ENCODE results near the gene TTLL8. TPM values are rescaled to one million over a fixed set of nuclear protein-coding genes. Genes with fewer than 3 reads are reported as not detected.

TTLL8 gene
- polyA plus RNA-seq, 1 experiment = not detected

- ChIA-PET POLR2A (no interaction called here), CTCF (no interaction called here)
- no peak for DNase-seq (ENCODE audit: low read depth, low spot score)
Measured at GRCh38 chr22:50074056-50074455, 16.0 kb upstream of the TTLL8 start.

DNA sequence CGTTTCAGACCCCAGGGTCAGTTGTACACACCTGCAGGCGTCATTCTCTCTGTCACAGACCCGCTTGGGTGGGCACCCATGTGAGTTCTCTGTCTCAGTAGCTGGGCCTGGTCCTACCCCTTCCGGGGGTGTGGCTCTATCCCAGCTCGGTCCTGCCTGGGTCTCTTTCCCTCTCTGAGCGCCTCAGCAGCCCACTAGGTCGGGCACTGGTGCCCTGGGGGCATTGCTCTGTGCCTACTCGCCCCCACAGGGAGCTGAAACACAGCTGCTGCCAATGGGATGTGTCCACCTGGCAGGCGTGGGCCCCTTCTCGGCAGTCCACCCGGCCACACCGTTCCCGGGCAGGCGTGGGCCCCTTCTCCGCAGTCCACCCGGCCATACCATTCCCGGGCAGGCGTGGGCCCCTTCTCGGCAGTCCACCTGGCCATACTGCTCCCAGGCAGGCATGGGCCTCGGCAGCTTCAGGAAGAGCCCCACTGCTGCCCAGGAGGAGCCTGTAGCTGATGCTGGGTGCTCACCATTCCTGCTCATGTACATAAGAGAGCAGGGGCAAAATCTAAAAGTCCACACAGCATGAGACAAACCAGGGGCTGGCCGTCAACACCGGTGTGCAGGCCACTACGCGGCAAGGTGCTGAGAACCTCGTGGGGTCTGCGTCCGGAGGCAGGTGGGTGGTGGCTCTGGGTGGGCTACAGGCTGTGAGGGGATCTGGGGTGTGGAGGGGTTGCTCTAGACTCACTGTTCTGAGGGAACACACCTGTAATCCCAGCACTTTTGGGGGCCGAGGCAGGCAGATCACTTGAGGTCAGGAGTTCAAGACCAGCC lies 14.8 kb upstream of the TTLL8 start:
- ChIA-PET POLR2A (no interaction called here), CTCF (no interaction called here)
- H3K27me3 ChIP-seq (ENCODE audit: control insufficient read depth, insufficient read depth, low read length) = no peaks in the 10 kb centered on the region
- H3K27ac ChIP-seq (ENCODE audit: low read depth, low read length) = no peak overlapping the region
- DNase-seq (ENCODE audit: low read depth, low spot score) = no peak
- no peak for TF ChIP-seq CTCF (IDR thresholded peaks at IDR 0.05; ENCODE audit: low read depth, low read length)
- no peak overlapping the region for H3K4me3 ChIP-seq (ENCODE audit: low read depth, low read length)
- no peaks in the 10 kb centered on the region; the same call in 1 of the 2 replicates for H3K9me3 ChIP-seq (ENCODE audit: control insufficient read depth, insufficient read depth, low read length)

More at GRCh38 chr22:50074056-50074455, 16.0 kb upstream of the TTLL8 start:
- Histone ChIP-seq H3K27me3 (ENCODE audit: control insufficient read depth, insufficient read depth, low read length) (no peaks in the 10 kb centered on the region), H3K9me3 (ENCODE audit: control insufficient read depth, insufficient read depth, low read length) (no peaks in the 10 kb centered on the region; the same call in 1 of the 2 replicates), H3K27ac (ENCODE audit: low read depth, low read length) (no peak overlapping the region), H3K4me3 (ENCODE audit: low read depth, low read length) (no peak overlapping the region)
- no peak for TF ChIP-seq CTCF (IDR thresholded peaks at IDR 0.05; ENCODE audit: low read depth, low read length)

DNA sequence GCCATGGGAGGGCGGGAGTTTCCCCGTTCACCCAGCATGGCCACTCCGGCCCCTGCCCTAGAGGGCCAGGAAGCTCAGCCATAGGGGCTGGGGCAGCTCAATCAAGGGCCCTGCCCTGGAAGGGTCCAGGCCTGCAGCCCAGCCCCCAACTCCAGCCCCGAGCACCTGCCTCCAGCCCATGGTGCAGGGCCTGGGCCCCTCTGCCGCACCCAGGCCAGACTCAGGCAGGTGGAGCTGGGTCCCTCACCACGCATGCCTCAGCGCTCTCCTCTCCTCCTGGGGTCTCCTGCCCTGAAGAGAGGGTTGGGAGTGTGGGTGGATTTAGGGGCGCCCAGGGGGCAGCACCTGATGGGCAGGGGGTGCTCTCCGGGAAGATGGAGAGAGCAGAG lies 14.1 kb upstream of the TTLL8 start:
- Histone ChIP-seq H3K4me3 (ENCODE audit: low read depth, low read length) (no peak overlapping the region), H3K27ac (ENCODE audit: low read depth, low read length) (no peak overlapping the region), H3K27me3 (ENCODE audit: control insufficient read depth, insufficient read depth, low read length) (no peaks in the 10 kb centered on the region), H3K9me3 (ENCODE audit: control insufficient read depth, insufficient read depth, low read length) (no peaks in the 10 kb centered on the region; the same call in 1 of the 2 replicates)
- no peak for DNase-seq (ENCODE audit: low read depth, low spot score)
- ChIA-PET CTCF (no interaction called here), POLR2A (no interaction called here)
- no peak for TF ChIP-seq CTCF (IDR thresholded peaks at IDR 0.05; ENCODE audit: low read depth, low read length)

DNA sequence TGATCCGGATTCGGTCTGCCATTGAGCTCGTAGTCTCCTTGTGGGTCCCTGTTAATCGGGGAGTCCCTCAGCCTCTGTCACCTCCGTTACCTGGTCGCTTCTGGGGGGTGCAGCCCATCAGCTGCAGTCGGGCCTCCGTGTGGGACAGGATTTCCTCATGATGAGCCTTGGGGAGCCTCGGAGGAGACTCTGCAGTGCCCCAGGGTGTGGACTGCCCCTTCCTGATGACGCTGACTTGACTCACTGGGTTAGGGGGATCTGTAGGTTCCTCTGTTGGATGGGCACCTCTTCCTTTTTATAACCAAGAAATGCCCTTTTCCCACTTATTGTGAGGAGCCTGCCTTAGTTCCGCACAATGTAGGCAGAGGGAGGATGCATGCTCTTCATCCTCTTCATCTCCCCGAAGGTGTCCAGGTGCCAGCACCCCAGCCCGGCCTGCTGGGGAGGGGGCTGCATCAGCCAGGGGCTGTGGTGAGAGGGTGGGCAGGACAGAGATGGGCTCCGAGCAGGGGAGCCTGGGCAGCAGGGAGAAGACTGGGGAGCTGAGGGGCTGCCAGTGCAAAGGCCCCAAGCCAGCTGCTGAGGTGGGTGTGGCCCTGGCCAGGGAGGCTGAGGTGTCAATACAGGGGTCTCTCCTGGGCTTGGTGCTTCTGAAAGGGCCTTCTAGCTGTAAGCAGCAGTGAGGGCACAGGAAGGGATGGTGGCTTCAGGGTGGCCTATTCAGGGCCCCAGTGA lies 13.5 kb upstream of the TTLL8 start:
- POLR2A ChIA-PET = no interaction called here
- TF ChIP-seq CTCF (IDR thresholded peaks at IDR 0.05; ENCODE audit: low read depth, low read length) = no peak
- DNase-seq (ENCODE audit: low read depth, low spot score) = no peak
- CTCF ChIA-PET = no interaction called here
- H3K9me3 ChIP-seq (ENCODE audit: control insufficient read depth, insufficient read depth, low read length) = no peaks in the 10 kb centered on the region
- no peaks in the 10 kb centered on the region for H3K27me3 ChIP-seq (ENCODE audit: control insufficient read depth, insufficient read depth, low read length)
- H3K4me3 ChIP-seq (ENCODE audit: low read depth, low read length) = no peak overlapping the region
- H3K27ac ChIP-seq (ENCODE audit: low read depth, low read length) = no peak overlapping the region

DNA sequence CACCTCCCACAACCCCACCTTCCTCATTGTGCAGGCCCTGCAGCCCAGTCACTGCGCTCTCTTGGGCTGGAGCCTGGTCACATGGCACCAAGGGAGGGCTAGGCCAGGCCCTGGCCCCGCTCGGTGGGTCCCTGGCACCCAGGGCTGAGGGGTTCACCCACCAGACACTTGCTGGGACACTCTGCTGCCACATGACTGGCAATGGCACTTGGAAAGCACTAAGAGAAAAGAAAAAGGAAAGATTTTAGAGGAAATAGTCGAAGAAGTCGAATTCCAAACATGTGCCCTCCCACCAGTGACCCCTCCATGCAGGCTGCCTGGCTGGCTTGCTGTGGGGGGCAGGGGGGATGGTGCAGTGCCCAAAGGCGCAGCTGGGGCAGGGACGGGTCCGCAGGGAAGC lies 12.3 kb upstream of the TTLL8 start:
- H3K4me3 ChIP-seq (ENCODE audit: low read depth, low read length) = no peak overlapping the region
- ChIA-PET CTCF (no interaction called here), POLR2A (interaction anchor here (0.6 kb wide), 1 partner anchor 13 kb away, joined by 3 read pairs; no protein-coding TSS in a partner anchor)
- DNase-seq (ENCODE audit: low read depth, low spot score) = no peak
- no peak for TF ChIP-seq CTCF (IDR thresholded peaks at IDR 0.05; ENCODE audit: low read depth, low read length)
- no peaks in the 10 kb centered on the region for H3K9me3 ChIP-seq (ENCODE audit: control insufficient read depth, insufficient read depth, low read length)
- peaks cover 4% of the 10 kb centered on the region for H3K27me3 ChIP-seq (ENCODE audit: control insufficient read depth, insufficient read depth, low read length)
- H3K27ac ChIP-seq (ENCODE audit: low read depth, low read length) = no peak overlapping the region
